ENCODE measurements around the gene NSUN4.

GRCh38 chr1:46401154-46401913, 60.7 kb downstream of the NSUN4 start:
- no peak for TF ChIP-seq CTCF (IDR thresholded peaks at IDR 0.05 in 8 of 11, conservative IDR thresholded peaks at IDR 0.05 in 3 of 11)
- TF ChIP-seq POLR2AphosphoS5 (IDR thresholded peaks at IDR 0.05): no peak
- no peak for TF ChIP-seq POLR2A (IDR thresholded peaks at IDR 0.05)

Data from spleen (tissue), 7 donors.